SK-N-SH (cell line): Measurements from ENCODE around the gene MAGI2. TPM values are rescaled to one million over a fixed set of nuclear protein-coding genes. Genes with fewer than 3 reads are reported as not detected.

Experiments
- CTCF ChIA-PET: fragments of 300-600, 350-600 bp; formaldehyde crosslinking; extraction: SDS; loops from one replicate; lab custom pipeline; 2021; lab: Yijun Ruan, JAX
- POLR2A ChIA-PET: fragments of 350-600 bp; sonication (Branson Sonifier 250); formaldehyde crosslinking; extraction: SDS; loops from one replicate; lab custom pipeline; 2020; ENCODE audit warnings: antibody characterized with exemption, inconsistent platforms; lab: Yijun Ruan, JAX
- DNase-seq: peaks from one replicate; pipeline ENCODE4 v3.0.0; 2012
- H2AFZ ChIP-seq: fragments of 200-600 bp; sonication (generic); 2 replicates; pipeline ENCODE4 v1.8.1; 2016; ENCODE audit warnings: antibody characterized with exemption, mild to moderate bottlenecking, low read depth
- H3F3A ChIP-seq: fragments of 200-600 bp; sonication (generic); replicated peaks from 2 replicates; pipeline ENCODE3; 2016; ENCODE audit warnings: antibody characterized with exemption, mild to moderate bottlenecking; ENCODE audit not compliant: insufficient read depth
- H3K27ac ChIP-seq, 2 experiments: fragments of 200-500 bp in 1 of 2; fragments of 200-600 bp in 1 of 2; sonication (Bioruptor generic) in 1 of 2; sonication (generic), shearing (Covaris generic) in 1 of 2; 2 replicates each; pipeline versions ENCODE4 v1.5.1 to v1.6.1; 2014 to 2016; ENCODE audit warnings: low read depth in 2 of 2, inconsistent platforms in 1 of 2, low read length in 1 of 2, mild to moderate bottlenecking in 1 of 2, mixed read lengths in 1 of 2
- H3K27me3 ChIP-seq: fragments of 200-600 bp; sonication (generic), shearing (Covaris generic); 2 replicates; pipeline ENCODE4 v1.6.1; 2016; ENCODE audit warnings: mixed run types; ENCODE audit not compliant: insufficient read depth
- H3K36me3 ChIP-seq, 2 experiments: fragments of 200-500 bp in 1 of 2; fragments of 200-600 bp in 1 of 2; sonication (Bioruptor generic) in 1 of 2; sonication (generic) in 1 of 2; replicated peaks in 1 of 2; 2 replicates each; pipeline versions ENCODE3 to v1.5.1; 2014 to 2016; ENCODE audit warnings: low read length in 1 of 2, mild to moderate bottlenecking in 1 of 2; ENCODE audit not compliant: insufficient read depth in 2 of 2, control insufficient read depth in 1 of 2
- H3K4me1 ChIP-seq, 2 experiments: fragments of 200-500 bp in 1 of 2; fragments of 200-600 bp in 1 of 2; sonication (Bioruptor generic) in 1 of 2; sonication (generic), shearing (Covaris generic) in 1 of 2; 2 replicates each; pipeline versions ENCODE4 v1.5.1 to v1.6.1; 2014 to 2016; ENCODE audit warnings: low read depth in 1 of 2, low read length in 1 of 2, mixed run types in 1 of 2; ENCODE audit not compliant: insufficient read depth in 2 of 2, control insufficient read depth in 1 of 2
- H3K4me2 ChIP-seq: fragments of 200-600 bp; sonication (generic), shearing (Covaris generic); 2 replicates; pipeline ENCODE4 v1.6.1; 2017; ENCODE audit warnings: mixed run types
- H3K4me3 ChIP-seq, 2 experiments: fragments of 200-500 bp in 1 of 2; fragments of 200-600 bp in 1 of 2; sonication (Bioruptor generic) in 1 of 2; sonication (generic), shearing (Covaris generic) in 1 of 2; 2 replicates each; pipeline versions ENCODE4 v1.5.1 to v1.8.1; 2014 to 2016; ENCODE audit warnings: low read depth in 2 of 2, inconsistent platforms in 1 of 2, low read length in 1 of 2, mild to moderate bottlenecking in 1 of 2, mixed read lengths in 1 of 2, moderate library complexity in 1 of 2
- H3K79me2 ChIP-seq: fragments of 200-600 bp; sonication (generic); 2 replicates; pipeline ENCODE4 v1.8.1; 2017; ENCODE audit warnings: mild to moderate bottlenecking; ENCODE audit not compliant: insufficient read depth
- H3K9ac ChIP-seq: fragments of 200-600 bp; sonication (generic); 2 replicates; pipeline ENCODE4 v1.6.1; 2017; ENCODE audit warnings: mixed run types
- H3K9me2 ChIP-seq: fragments of 200-600 bp; sonication (generic); 2 replicates; pipeline ENCODE4 v1.6.1; 2017; ENCODE audit warnings: mixed run types
- H3K9me3 ChIP-seq: fragments of 200-600 bp; sonication (generic); 2 replicates; pipeline ENCODE4 v1.6.1; 2017; ENCODE audit warnings: mixed run types, mild to moderate bottlenecking, moderate library complexity
- H4K20me1 ChIP-seq: fragments of 200-600 bp; sonication (generic); 2 replicates; pipeline ENCODE4 v1.6.1; 2017; ENCODE audit warnings: mild to moderate bottlenecking, mixed run types; ENCODE audit not compliant: insufficient read depth
- FOXJ3 ChIP-seq: sonication (generic); formaldehyde crosslinking; IDR thresholded peaks from 2 replicates; pipeline ENCODE4 v1.5.1; 2020; ENCODE audit warnings: mild to moderate bottlenecking, missing genetic modification reagents
- GATA2 ChIP-seq: sonication (generic); formaldehyde crosslinking; IDR thresholded peaks from 2 replicates; pipeline ENCODE4 v1.5.0; 2020; ENCODE audit warnings: mild to moderate bottlenecking, missing genetic modification reagents
- POLR2AphosphoS5 ChIP-seq: IDR thresholded peaks from 2 replicates; pipeline ENCODE4 v1.6.1; 2012; ENCODE audit warnings: low read depth, low read length
- RAD21 ChIP-seq: IDR thresholded peaks from 2 replicates; pipeline ENCODE4 v1.6.1; 2012; ENCODE audit warnings: mild to moderate bottlenecking, low read length
- RFX5 ChIP-seq: IDR thresholded peaks from 2 replicates; pipeline ENCODE4 v1.6.1; 2012; ENCODE audit warnings: mild to moderate bottlenecking, improper control_type of control experiment, low read length
- RXRA ChIP-seq: IDR thresholded peaks from 2 replicates; pipeline ENCODE4 v1.4.0; 2012; ENCODE audit warnings: low read depth, mild to moderate bottlenecking, borderline replicate concordance
- SIN3A ChIP-seq: IDR thresholded peaks from 2 replicates; pipeline ENCODE4 v1.6.1; 2012; ENCODE audit warnings: low read depth, mild to moderate bottlenecking, low read length, moderate library complexity, borderline replicate concordance
- TAF1 ChIP-seq: IDR thresholded peaks from 2 replicates; pipeline ENCODE4 v1.6.1; 2012; ENCODE audit warnings: low read depth, mild to moderate bottlenecking, low read length, moderate library complexity, borderline replicate concordance
- TEAD4 ChIP-seq: IDR thresholded peaks from 2 replicates; pipeline ENCODE4 v1.4.0; 2012; ENCODE audit warnings: mild to moderate bottlenecking, borderline replicate concordance; ENCODE audit not compliant: insufficient read depth
- YY1 ChIP-seq: IDR thresholded peaks from 2 replicates; pipeline ENCODE4 v1.4.0; 2012; ENCODE audit warnings: low read depth, mild to moderate bottlenecking
- polyA plus RNA-seq, 3 experiments: library from polyadenylated mRNA; depleted of rRNA; stranded (reverse); fragments of >200 nt; gene quantifications; 2 replicates each; pipeline ENCODE4 v1.2.3, GENCODE V29; 2012
- TF ChIP-seq, protein P1 (sequence below): IDR thresholded peaks from 2 replicates; pipeline ENCODE4 v1.4.0; 2012; ENCODE audit warnings: low read depth, borderline replicate concordance
- TF ChIP-seq, protein P2 (sequence below): fragments of 150-350 bp; IDR thresholded peaks from 2 replicates; pipeline ENCODE4 v1.6.1; 2017; ENCODE audit warnings: antibody characterized with exemption, low read length, low read depth, borderline replicate concordance
- TF ChIP-seq, protein P3 (sequence below): fragments of 150-350 bp; IDR thresholded peaks from 2 replicates; pipeline ENCODE4 v1.6.1; 2016; ENCODE audit warnings: mild to moderate bottlenecking, low read depth, low read length
- TF ChIP-seq, protein P4 (sequence below): IDR thresholded peaks from 2 replicates; pipeline ENCODE4 v1.4.0; 2012; ENCODE audit warnings: low read depth

MAGI2 gene
- polyA plus RNA-seq, 1 of the 3 experiments (the other 2 are of a cell fraction): 1.1 TPM

DNA sequence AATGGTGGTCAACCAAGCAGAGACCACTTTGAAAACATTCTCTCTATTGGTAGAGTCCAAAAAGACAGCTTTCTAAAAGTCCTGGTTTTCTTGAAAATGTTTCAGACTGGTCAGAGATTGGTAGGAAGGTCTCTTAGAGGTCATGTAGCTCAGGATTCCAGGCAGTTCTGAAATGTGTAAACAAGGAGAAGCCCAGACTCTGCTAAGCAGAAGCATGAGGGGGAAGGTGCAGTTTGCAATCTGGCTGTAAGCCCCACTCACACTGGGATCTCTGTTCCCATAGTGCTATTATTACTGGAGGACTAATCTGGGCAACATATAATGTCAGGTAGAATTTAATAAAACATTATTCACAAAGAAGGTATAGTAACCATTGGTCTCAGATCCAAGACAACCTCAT is 101.1 kb downstream of the MAGI2 start:
- Histone ChIP-seq H2AFZ (no peak overlapping the region), H3K4me1 (no peaks in the 10 kb centered on the region; a peak in 1 of 4 replicates), H3K36me3 (no peaks in the 10 kb centered on the region), H3K4me2 (no peak overlapping the region), H3K9ac (no peak overlapping the region), H3K9me3 (no peaks in the 10 kb centered on the region; the same call in 1 of the 2 replicates), H3K9me2 (no peaks in the 10 kb centered on the region), H3F3A (no peaks in the 10 kb centered on the region), H3K79me2 (no peaks in the 10 kb centered on the region), H3K4me3 (no peak overlapping the region), H3K27me3 (no peaks in the 10 kb centered on the region), H3K27ac (no peak overlapping the region; a peak in 1 of 4 replicates), H4K20me1 (no peaks in the 10 kb centered on the region)
- POLR2A ChIA-PET: no interaction called here
- no peak for DNase-seq
- no peak for TF ChIP-seq SIN3A
- no peak for TF ChIP-seq RXRA
- TF ChIP-seq TEAD4: no peak
- TF ChIP-seq RFX5: no peak
- TF ChIP-seq, protein P1, sequence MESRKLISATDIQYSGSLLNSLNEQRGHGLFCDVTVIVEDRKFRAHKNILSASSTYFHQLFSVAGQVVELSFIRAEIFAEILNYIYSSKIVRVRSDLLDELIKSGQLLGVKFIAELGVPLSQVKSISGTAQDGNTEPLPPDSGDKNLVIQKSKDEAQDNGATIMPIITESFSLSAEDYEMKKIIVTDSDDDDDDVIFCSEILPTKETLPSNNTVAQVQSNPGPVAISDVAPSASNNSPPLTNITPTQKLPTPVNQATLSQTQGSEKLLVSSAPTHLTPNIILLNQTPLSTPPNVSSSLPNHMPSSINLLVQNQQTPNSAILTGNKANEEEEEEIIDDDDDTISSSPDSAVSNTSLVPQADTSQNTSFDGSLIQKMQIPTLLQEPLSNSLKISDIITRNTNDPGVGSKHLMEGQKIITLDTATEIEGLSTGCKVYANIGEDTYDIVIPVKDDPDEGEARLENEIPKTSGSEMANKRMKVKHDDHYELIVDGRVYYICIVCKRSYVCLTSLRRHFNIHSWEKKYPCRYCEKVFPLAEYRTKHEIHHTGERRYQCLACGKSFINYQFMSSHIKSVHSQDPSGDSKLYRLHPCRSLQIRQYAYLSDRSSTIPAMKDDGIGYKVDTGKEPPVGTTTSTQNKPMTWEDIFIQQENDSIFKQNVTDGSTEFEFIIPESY: no peak
- TF ChIP-seq, protein P2, sequence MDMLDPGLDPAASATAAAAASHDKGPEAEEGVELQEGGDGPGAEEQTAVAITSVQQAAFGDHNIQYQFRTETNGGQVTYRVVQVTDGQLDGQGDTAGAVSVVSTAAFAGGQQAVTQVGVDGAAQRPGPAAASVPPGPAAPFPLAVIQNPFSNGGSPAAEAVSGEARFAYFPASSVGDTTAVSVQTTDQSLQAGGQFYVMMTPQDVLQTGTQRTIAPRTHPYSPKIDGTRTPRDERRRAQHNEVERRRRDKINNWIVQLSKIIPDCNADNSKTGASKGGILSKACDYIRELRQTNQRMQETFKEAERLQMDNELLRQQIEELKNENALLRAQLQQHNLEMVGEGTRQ: no peak
- TF ChIP-seq, protein P3, sequence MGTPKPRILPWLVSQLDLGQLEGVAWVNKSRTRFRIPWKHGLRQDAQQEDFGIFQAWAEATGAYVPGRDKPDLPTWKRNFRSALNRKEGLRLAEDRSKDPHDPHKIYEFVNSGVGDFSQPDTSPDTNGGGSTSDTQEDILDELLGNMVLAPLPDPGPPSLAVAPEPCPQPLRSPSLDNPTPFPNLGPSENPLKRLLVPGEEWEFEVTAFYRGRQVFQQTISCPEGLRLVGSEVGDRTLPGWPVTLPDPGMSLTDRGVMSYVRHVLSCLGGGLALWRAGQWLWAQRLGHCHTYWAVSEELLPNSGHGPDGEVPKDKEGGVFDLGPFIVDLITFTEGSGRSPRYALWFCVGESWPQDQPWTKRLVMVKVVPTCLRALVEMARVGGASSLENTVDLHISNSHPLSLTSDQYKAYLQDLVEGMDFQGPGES: no peak
- no peak for TF ChIP-seq RAD21
- no peak for TF ChIP-seq POLR2AphosphoS5
- TF ChIP-seq, protein P4, sequence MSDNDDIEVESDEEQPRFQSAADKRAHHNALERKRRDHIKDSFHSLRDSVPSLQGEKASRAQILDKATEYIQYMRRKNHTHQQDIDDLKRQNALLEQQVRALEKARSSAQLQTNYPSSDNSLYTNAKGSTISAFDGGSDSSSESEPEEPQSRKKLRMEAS: no peak
- no peak for TF ChIP-seq GATA2 (CRISPR knock-in tag)
- no peak for TF ChIP-seq YY1
- TF ChIP-seq TAF1: no peak
- no peak for TF ChIP-seq FOXJ3 (CRISPR knock-in tag)
- CTCF ChIA-PET: interaction anchor here (1.0 to 1.9 kb wide), 4 partner anchors 29 to 695 kb away, joined by 3 to 7 read pairs (median 4); no protein-coding TSS in a partner anchor
